Measurements from ENCODE around the gene APOB.

The APOB gene

DNA sequence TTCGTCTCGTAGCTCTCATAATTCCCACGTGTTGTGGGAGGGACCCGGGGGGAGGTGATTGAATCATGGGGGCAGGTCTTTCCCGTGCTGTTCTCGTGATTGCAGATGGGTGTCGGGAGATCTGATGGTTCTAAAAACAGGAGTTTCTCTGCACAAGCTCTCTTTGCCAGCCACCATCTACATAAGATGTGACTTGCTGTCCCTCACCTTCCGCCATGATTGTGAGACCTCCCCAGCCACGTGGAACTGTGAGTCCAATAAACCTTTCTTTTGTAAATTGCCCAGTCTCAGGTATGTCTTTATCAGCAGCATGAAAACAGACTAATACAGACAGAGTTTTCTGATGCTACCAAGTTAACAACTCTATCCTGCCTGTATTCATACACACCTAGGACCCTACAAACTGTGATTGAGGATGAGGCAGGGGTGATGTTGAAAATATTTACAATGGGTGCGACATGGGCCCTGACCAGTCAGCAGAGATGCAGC, 3.9 kb downstream of the APOB start:
- H3K27ac Mint-ChIP-seq, result no peak overlapping the region
- no peak for ATAC-seq
- no peak for DNase-seq (ENCODE audit: low spot score in 2 of 2)
- no peaks in the 10 kb centered on the region for H3K9me3 Mint-ChIP-seq
- H3K36me3 Mint-ChIP-seq, result no peaks in the 10 kb centered on the region
- no peaks in the 10 kb centered on the region for H3K4me1 Mint-ChIP-seq
- no peak overlapping the region for H3K4me3 Mint-ChIP-seq

DNA sequence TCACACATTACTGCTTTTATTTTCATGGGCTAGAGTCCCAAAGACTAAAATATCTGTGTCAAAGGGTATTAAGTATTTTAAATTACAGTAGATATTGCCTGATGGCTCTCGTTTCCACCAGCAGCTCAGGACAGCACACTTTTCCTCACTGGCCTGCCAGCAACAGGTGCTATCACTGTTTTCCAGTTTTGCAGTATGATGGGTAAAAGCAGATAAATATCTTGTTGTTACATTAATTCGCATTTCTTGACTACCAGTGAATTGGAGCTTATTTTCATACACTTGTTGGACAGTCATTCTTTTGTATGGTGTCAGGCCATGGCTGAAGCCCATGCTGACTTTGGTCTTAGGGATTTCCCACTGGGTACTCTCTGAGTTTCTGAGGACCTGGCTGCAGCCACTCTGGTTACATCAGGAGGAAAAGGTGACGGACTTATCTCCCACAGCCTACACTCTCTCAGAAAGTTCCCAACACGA, 4.8 kb downstream of the APOB start:
- H3K36me3 Mint-ChIP-seq, result no peaks in the 10 kb centered on the region

DNA sequence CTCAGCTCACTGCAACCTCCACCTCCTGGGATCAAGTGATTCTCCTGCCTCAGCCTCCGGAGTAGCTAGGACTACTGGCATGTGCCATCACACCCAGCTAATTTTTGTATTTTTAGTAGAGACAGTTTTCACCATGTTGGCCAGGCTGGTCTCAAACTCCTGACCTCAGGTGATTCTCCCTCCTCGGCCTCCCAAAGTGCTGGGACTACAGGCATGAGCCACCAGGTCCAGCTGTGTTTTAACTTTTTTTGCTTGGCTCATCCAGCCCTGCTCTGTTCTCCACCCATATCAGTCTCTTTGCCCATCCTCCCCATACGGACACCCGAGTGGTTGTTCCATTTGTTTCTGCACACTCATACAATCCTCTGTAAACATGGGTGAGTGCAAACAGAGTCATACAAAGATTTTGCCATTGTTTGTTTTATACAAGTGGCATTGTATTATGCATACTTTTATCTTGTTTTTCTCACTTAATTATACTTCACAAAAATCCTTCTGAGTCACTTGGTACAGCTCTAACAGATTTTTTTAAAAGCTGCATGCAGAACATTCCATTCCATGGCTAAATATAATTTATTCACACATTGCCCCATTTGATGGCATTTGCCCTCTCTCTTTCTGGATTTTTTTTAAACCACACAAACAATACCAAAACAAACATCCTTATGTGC, 5.3 kb downstream of the APOB start:
- no peak overlapping the region for H3K27ac Mint-ChIP-seq
- DNase-seq (ENCODE audit: low spot score in 2 of 2) (no peak), ATAC-seq (no peak)
- H3K36me3 Mint-ChIP-seq, result no peaks in the 10 kb centered on the region
- no peaks in the 10 kb centered on the region for H3K4me1 Mint-ChIP-seq
- H3K9me3 Mint-ChIP-seq, result no peaks in the 10 kb centered on the region
- H3K4me3 Mint-ChIP-seq, result no peak overlapping the region

More for the DNA sequence above, 4.8 kb downstream of the APOB start:
- no peaks in the 10 kb centered on the region for H3K9me3 Mint-ChIP-seq
- ATAC-seq (no peak), DNase-seq (ENCODE audit: low spot score in 2 of 2) (no peak)
- no peaks in the 10 kb centered on the region for H3K4me1 Mint-ChIP-seq
- no peak overlapping the region for H3K4me3 Mint-ChIP-seq
- H3K27ac Mint-ChIP-seq, result no peak overlapping the region

DNA sequence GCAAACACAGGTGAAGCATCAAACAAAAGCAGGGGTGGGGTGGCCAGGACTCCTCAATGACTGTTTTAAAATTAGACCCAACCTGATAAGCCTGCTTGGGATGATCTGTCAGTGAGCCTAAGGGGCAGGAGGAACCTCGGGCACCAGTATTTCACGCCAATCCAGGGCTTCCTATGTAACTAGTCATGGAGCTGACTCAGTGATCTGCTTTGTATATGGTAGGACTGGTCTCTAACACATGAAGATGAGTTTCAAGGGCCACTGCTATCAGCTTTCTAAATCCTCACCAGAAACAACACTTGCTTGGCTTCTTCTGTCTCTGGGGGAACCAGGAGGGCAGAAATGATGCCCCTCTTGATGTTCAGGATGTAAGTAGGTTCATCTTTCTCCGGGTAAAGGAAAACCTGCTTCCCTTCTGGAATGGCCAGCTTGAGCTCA, 6.2 kb downstream of the APOB start:
- Mint-ChIP-seq H3K27ac (no peak overlapping the region), H3K36me3 (no peaks in the 10 kb centered on the region), H3K9me3 (no peaks in the 10 kb centered on the region), H3K4me1 (no peaks in the 10 kb centered on the region), H3K4me3 (no peak overlapping the region)
- no peak for ATAC-seq
- no peak for DNase-seq (ENCODE audit: low spot score in 2 of 2)

DNA sequence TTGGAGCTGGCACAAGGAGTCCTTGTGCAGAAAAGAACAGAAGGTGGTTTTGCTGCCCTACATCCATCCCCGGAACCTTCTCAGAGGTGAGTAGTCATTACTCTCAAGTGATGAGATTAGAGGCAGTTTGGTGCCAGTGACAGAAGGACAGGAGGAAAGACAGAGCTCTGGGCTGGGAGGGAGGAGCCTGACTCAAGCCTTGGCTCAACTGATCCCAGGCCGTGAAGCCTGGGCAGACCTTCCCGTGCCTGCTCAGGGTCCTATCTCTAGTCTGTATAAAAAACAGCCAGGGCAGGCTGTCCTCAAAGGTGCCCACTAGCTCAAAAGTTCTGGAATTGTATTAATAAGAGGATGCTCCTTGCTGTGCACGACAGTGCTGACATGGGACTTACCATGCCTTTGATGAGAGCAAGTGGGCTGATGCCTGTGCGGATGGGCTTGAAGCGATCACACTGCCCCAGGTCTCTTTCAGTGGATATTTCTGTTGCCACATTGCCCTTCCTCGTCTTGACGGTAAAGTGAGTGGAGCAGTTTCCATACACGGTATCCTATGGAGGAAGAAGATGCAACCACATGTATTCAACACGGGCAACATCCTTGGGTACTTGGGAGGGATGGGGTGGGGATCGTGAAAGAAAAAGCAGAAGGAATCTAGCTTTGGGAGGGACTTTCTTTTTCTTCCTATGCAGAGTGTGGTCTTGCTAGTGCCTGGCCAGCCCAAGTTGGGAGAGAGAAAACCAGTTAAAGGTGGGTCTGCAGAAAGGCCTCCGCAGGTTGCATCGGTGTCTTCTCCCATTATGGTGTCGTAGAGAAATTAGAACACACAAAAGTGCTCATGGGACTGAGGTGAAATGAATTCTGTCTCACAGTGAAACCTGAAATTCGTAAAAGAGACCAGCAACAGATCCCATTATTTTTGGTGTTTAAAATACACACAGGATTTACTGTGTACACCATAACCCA, 6.9 kb downstream of the APOB start:
- no peaks in the 10 kb centered on the region for H3K36me3 Mint-ChIP-seq
- DNase-seq (ENCODE audit: low spot score in 2 of 2), result no peak

DNA sequence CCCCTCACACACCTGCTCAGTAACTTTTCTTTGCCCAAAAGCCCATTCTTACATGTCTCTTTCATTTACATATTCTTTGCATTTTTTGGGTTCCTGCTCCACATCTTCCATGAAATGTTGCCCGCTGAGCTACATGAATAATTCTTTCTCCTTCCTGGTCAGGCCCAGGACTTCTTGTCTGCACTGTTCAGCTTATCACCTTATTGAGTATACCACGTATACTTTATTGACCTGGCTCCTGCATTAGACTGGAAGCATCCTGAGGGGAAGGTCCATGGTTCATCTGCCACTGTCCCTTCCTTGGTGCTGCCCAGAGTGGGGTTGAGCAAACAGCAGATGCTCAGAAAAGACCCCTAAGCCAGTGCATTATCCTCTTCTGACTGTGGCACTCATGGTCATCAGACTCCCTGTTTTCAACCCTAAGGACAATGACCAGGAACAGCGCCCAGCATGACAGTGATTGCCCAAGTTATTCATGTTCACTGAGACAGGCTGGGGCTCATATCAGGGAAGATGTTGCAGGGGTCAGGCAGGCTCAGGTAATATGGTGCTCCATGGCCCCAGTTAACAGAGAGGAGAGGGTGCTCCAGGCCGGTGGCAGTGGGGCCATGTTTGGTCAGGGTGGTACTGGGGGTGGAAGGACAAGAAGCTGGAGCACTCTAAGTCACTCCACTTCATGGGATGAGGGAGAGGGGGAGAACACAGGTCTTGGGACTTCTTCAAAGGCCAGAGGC, 7.7 kb downstream of the APOB start:
- no peaks in the 10 kb centered on the region for H3K36me3 Mint-ChIP-seq
- H3K9me3 Mint-ChIP-seq, result no peaks in the 10 kb centered on the region
- ATAC-seq, result no peak

More for the DNA sequence above, 6.9 kb downstream of the APOB start:
- Mint-ChIP-seq H3K4me3 (no peak overlapping the region), H3K27ac (no peak overlapping the region), H3K9me3 (no peaks in the 10 kb centered on the region), H3K4me1 (no peaks in the 10 kb centered on the region)
- ATAC-seq, result no peak

DNA sequence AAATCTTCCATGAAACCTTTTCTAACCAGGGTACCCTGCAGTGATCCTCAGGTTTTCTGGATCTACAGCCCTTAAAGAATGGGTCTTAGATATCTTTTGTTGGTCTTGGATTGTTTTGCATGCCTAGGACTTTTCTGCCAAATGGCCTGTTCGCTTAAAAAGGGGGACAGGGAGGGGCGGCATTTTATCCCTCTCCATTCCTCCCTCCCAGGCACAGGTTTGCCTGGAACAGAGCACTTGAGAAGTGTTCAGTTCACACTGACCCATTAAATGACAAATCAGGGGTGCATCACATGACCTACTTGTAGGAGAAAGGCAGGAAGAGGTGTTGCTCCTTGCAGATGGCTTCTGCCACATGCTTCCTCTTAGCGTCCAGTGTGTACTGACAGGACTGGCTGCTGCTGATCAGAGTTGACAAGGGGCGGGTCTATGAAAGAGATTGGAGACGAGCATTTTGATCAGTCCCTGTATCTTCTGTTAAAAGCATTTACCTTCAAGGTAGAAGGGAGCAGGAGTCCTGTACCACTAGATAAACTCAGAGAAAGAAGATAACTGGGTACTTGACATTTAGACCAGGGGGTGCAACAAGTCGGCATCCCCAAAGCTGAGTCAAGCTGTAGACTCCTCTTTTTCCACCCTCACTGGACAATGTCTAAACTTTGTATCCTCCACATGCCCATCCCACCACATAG, 8.4 kb downstream of the APOB start:
- Mint-ChIP-seq H3K4me1 (no peaks in the 10 kb centered on the region), H3K36me3 (no peaks in the 10 kb centered on the region), H3K27ac (no peak overlapping the region), H3K9me3 (no peaks in the 10 kb centered on the region), H3K4me3 (no peak overlapping the region)
- no peak for DNase-seq (ENCODE audit: low spot score in 2 of 2)
- ATAC-seq, result no peak

More for the DNA sequence above, 7.7 kb downstream of the APOB start:
- Mint-ChIP-seq H3K4me3 (no peak overlapping the region), H3K4me1 (no peaks in the 10 kb centered on the region), H3K27ac (no peak overlapping the region)
- no peak for DNase-seq (ENCODE audit: low spot score in 2 of 2)

DNA sequence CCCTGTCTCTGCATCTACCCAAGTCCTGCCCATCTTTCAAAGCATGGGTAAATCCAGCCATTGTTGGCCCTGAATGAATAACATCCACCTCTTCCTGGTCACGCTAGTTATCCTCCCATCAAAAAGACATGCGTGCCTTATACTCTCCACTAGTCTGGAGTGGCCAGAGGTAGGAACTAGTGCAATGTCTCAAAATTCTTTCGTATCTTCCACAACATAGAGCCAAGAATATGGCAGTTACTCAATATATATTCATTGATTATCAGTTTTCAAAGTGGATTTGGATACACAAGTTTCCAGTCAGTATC, 8.9 kb downstream of the APOB start:
- Mint-ChIP-seq H3K4me1 (no peaks in the 10 kb centered on the region), H3K4me3 (no peak overlapping the region), H3K27ac (no peak overlapping the region), H3K9me3 (no peaks in the 10 kb centered on the region), H3K36me3 (no peaks in the 10 kb centered on the region)
- ATAC-seq (no peak), DNase-seq (ENCODE audit: low spot score in 2 of 2) (no peak)

DNA sequence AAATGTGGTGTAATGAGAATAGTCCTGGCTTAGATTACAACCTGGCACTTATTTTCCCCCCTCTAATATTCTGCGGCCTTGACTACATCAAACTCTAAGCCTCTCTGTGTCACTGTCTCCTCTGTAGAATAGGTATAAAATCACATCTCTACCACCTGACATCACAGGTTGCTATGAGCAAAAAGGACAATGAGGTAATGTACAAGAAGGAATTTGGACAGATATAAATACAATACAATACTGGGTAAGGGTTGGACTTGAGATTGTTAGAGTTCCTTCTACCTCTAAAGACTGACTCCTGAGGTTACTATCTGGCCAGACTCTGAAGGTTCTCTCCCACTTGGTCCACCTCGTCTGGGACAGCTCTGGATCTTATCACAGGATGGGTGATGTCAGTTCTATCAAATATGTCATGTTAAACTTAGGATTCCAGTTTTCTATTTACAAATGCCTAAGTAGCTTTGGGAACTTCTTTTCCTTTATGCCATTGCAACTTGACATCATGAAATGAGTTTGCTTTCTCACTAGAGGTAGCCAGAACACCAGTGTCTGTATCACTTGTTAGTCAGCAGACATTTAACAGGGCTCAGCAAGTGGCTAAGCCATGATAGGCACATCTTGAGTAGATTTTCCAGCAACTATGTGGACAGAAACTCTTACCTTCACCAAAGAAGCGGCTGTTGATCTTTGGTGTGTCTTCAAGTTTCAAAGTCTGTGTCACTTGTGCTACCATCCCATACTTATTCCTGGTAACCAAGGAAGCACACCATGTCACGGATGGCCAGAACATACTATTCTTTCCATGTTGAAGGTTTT, 9.5 kb downstream of the APOB start:
- H3K27ac Mint-ChIP-seq, result no peak overlapping the region
- H3K9me3 Mint-ChIP-seq, result no peaks in the 10 kb centered on the region
- DNase-seq (ENCODE audit: low spot score in 2 of 2) (no peak), ATAC-seq (no peak)
- no peaks in the 10 kb centered on the region for H3K4me1 Mint-ChIP-seq
- H3K36me3 Mint-ChIP-seq, result no peaks in the 10 kb centered on the region
- no peak overlapping the region for H3K4me3 Mint-ChIP-seq

DNA sequence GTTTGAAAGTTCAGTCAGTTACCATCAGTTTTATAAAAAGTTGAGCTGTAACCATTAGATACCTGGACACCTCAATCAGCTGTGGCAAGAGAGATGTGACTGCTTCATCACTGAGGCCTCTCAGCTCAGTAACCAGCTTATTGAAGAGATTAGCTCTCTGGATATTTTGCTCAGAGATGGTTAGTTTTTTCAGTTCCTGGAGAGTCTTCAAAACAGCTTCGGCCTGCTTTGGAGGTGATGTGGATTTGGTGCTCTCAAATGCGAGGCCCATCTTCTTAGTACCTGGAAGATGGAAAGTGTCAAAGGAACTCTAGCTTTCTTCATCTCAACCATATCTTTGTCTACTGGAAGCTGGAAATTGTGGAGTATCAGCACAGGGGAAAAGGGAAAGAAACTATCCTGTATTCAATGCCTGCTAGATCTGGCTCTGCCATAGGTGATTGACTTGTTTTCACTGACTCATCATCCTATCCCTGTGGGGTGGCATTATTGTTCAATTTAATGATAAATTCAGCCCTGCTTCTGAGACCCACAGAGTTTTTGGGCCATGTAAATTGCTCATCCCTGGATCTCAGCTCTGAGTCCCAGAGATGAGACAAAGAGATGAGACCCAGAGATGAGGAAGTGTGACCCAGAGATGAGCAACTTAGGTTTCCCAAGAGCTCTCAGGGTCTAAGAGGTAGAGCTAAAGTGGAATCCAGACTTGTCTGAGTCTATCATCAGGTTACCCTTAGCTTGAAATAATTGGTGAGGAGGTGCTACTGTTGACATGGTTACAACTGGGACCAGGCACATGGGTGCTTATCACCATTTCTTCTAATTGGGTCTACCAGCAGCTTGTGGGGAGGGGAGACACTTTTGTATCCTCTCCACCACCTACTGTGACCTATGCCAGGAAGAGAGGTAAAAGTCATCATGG, 10.4 kb downstream of the APOB start:
- H3K4me1 Mint-ChIP-seq, result no peaks in the 10 kb centered on the region

DNA sequence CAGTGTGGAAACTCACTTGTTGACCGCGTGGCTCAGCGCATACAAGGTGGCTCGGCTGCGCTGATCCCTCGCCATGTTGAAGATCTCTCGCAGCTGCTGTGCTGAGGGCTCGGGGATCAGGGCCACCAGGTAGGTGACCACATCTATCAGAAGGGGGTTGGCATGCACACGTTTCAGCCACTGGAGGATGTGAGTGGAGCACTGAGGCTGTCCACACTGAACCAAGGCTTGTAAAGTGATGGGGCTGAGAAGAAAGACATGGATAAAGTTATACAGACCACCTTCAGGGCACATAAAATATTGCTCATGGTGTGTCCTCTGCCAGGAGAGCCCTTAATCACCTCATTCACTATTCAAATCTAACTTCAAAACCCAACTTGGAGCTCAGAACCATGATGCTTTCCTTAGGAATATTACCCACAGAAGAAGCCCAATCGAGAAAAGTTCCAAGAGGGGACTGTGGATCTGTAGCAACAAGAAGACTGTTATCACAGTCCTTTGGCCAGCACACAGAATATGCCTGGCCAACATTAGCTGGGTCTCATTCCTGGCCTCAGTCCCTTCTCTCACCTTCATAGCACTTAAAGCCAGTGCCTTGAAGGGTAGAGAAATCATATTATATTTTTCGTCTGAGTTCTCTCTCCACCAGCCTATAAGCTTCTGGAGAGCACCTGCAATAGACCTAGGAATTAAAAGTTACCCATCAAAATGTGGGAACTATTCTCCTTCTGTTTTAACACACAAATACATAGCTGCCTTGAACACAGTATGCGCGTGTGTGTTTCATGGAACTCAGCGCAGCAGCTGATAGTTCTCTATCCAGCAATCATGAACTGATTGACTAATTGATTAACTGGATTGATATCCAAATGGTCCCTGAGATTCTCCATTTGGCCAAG, 11.3 kb downstream of the APOB start:
- DNase-seq (ENCODE audit: low spot score in 2 of 2), result no peak
- ATAC-seq, result no peak
- no peaks in the 10 kb centered on the region for H3K36me3 Mint-ChIP-seq
- H3K4me3 Mint-ChIP-seq, result no peak overlapping the region
- H3K4me1 Mint-ChIP-seq, result no peaks in the 10 kb centered on the region
- H3K27ac Mint-ChIP-seq, result no peak overlapping the region
- no peaks in the 10 kb centered on the region for H3K9me3 Mint-ChIP-seq

More for the DNA sequence above, 10.4 kb downstream of the APOB start:
- H3K27ac Mint-ChIP-seq, result no peak overlapping the region
- DNase-seq (ENCODE audit: low spot score in 2 of 2) (no peak), ATAC-seq (no peak)
- H3K36me3 Mint-ChIP-seq, result no peaks in the 10 kb centered on the region
- no peaks in the 10 kb centered on the region for H3K9me3 Mint-ChIP-seq
- H3K4me3 Mint-ChIP-seq, result no peak overlapping the region

DNA sequence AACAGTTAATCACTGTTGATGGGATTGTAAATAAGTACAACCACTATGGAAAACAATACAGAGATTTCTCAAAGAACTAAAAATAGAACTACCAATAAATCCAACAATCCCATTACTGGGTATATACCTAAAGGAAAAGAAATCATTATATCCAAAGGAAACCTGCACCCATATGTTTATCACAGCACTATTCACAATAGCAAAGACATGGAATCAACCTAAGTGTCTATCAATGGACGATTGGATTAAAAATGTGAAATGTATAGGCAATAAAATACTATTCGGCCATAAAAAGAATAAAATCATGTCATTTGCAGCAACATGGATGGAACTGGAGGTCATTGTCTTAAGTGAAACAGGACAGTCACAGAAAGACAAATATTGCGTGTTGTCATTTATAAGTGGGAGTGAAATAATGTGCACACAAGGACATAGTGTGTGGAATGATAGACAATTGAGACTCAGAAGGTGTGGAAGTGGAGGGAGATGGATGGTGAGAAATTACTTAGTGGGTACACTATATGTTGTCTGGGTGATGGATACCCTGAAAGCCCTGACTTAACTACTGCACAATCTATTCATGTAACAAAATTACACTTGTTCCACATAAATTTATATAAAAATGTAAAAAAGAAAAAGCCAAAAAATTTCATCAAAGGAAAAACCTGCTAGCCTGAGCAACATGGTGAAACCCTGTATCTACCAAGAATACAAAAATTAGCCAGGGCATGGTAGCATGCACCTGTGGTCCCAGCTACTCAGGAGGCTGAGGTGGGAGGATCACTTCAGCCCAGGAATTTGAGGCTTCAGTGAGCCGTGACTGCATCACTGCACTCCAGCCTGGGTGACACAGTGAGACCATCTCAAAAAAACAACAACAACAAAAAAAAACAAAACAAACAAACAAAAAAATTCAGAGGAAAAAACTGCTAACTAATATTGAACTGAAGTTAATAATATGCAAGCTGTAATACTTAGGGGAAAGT, 12.6 kb downstream of the APOB start:
- Mint-ChIP-seq H3K9me3 (no peaks in the 10 kb centered on the region), H3K4me1 (no peaks in the 10 kb centered on the region), H3K27ac (no peak overlapping the region), H3K4me3 (no peak overlapping the region), H3K36me3 (no peaks in the 10 kb centered on the region)
- no peak for DNase-seq (ENCODE audit: low spot score in 2 of 2)
- ATAC-seq, result no peak

All from stimulated activated effector memory CD8-positive, alpha-beta T cell treated with anti-CD3 and anti-CD28 coated beads, Interleukin-12 subunit alpha, Interleukin-12 subunit beta, amount 100 ng/mL, for 72 hours (primary cell).